IMR-90 (cell line): ENCODE measurements around the gene DHCR7.

Experiments used
- BHLHE40 ChIP-seq: fragments of 150-350 bp; IDR thresholded peaks from 2 replicates; pipeline ENCODE4 v1.6.1; 2016; ENCODE audit warnings: mild to moderate bottlenecking, low read depth, low read length
- CEBPB ChIP-seq: IDR thresholded peaks from 2 replicates; pipeline ENCODE4 v1.6.1; 2012; ENCODE audit warnings: low read depth, low read length, improper control_type of control experiment
- CTCF ChIP-seq: conservative IDR thresholded peaks from 2 replicates; pipeline ENCODE4 v1.5.1; 2012; ENCODE audit warnings: mild to moderate bottlenecking, low read depth, low read length, improper control_type of control experiment
- ELK1 ChIP-seq: fragments of 150-350 bp; IDR thresholded peaks from 2 replicates; pipeline ENCODE4 v1.6.1; 2016; ENCODE audit warnings: low read depth, mild to moderate bottlenecking, low read length, moderate library complexity, borderline replicate concordance
- POLR2A ChIP-seq: IDR thresholded peaks from 2 replicates; pipeline ENCODE4 v1.6.1; 2012; ENCODE audit warnings: mild to moderate bottlenecking, low read depth, low read length
- RAD21 ChIP-seq: IDR thresholded peaks from 2 replicates; pipeline ENCODE4 v1.6.1; 2012; ENCODE audit warnings: low read length, improper control_type of control experiment
- USF2 ChIP-seq: fragments of 150-350 bp; IDR thresholded peaks from 2 replicates; pipeline ENCODE4 v1.6.1; 2017; ENCODE audit warnings: mild to moderate bottlenecking, antibody characterized with exemption, low read length, low read depth

- no peak for TF ChIP-seq CTCF
- TF ChIP-seq CEBPB, result no peak
- no peak for TF ChIP-seq BHLHE40
- TF ChIP-seq POLR2A, result no peak
- no peak for TF ChIP-seq RAD21
- TF ChIP-seq USF2, result no peak
- TF ChIP-seq ELK1, result no peak
These were observed 56.8 kb downstream of the DHCR7 start for GRCh38 chr11:71391352-71391751.
